ENCODE data around the gene CDH22.

DNA sequence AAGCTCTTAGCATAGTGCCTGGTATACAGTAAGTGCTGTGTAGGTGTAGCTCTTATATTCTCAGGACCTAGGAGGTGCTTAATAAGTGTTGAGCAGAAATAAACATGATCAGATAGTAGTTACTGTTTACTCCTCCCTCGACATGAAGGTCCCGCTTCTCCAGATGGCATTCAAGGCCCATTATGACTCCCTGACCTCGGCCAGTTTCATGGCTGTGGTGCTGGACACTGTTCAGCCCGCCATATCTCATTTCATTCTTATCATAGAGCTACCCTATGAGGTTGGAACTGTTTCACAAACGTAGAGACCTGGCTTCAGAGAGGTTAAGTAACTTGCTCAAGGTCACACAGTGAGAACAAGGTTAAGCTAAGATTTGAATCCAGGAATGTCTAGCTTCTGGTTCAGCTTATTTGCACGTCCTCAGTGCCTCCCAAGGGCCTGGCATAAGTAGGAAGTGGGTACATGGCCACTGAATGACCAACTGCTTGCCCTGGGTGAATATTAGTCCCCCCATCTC lies 151.2 kb downstream of the CDH22 start:
- no peak for TF ChIP-seq CTCF (IDR thresholded peaks at IDR 0.05; ENCODE audit: low read depth, low read length)
- no peak for TF ChIP-seq EZH2phosphoT487 (IDR thresholded peaks at IDR 0.05; ENCODE audit: low read depth)
